Smooth muscle cell of trachea (primary cell): Measurements from ENCODE around the gene KPNA5. TPM values are rescaled to one million over a fixed set of nuclear protein-coding genes. Genes with fewer than 3 reads are reported as not detected.

Experiments used
- total RNA-seq: library from RNA; depleted of rRNA; stranded (reverse); fragments of >200 nt; gene quantifications from 2 replicates; pipeline ENCODE4 v1.2.1, GENCODE V29; 2014

The KPNA5 gene
- 4.8 and 9.5 TPM in 2 replicates for total RNA-seq

DNA sequence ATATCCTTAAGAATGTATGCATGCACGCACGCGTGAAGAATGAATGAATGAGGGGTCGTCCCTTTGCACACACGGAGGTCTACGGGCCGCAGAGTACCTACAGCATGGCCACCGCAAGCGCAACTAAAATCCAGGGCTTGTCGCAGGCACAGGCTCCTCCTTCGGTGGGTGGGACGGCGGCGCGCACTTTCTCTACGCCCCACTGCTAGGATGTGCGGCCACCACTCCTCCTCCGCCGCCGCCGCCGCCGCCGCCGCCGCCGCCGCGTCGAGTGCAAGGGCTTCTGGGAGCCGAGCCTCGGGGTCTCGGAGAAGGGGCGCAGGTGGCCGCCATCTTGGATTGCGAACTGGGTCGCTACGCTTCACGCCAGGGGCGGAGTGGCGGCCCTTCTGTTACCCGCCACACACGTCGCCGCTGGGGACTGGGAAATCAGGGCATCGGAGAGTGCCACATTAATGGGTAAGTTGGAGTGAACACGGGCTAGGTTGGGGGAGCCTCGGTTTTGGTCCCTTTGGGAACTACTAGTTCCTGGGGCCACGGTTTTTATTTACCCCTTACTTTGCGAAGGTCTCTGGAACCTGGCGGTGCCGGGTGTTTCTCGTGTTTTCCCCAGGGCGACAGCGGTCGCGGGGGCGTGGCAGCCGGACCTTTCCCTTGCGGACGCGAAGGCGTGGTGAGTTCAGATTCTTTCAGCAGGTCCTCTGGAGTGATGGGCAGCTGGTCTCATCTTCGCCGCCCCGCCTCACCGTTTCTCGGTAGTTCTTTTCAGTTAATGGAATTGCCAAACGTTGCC is at the start of gene KPNA5:
KPNA5 (plus strand) TSS at position 332 of the 793 bp plus-strand sequence; CDS start at position 456, 124 bp downstream.

DNA sequence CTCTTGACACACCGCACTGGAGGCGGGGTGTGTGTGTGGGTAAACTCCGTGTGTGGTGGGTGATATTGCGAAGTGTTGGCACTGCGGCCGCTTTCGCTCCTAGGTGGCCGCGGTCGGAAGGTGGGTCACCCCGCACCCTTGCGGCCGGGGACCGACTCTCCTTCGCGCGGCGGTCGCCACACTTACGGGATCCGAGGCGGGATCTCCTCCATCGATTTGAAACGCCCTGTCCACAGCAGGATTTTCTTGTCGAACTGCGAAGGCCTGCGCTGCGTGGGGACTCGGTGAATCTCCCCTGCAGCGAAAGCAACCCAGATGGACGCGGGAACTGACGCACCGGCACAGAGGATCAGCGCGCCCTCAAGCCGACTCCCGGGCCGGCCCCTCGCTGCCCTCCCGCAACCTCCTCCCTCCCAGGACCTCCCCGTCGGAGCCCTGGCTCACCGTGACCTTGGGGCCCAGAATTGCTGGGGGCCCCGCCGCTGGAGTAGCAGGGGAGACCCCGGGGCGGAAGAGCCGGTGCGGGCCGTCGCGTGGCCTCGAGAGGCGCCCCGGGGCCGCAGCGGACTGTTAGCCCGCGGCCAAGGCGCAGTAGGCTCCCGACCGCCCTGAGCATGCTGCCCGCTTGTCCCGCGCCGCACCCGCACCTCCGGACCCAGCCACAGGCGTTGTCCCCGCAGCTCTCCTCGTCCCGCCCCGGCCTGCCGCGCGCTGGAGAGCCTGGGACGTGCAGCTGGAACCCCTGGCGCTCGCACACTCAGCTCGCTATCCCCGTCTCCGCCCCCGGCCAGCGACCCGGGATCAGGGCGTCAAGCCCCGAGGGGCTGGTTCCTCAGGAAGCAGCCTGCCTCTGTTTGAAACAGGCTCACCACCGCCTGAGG is 84.2 kb downstream of the KPNA5 start, which contains the start of gene FAM162B:
FAM162B (minus strand) TSS at position 759 of the 881 bp plus-strand sequence; CDS start at position 616, 143 bp downstream.

Other genes starting within 250 kb of the KPNA5 start
- gene CALHM6, start 219.8 kb upstream of the KPNA5 start, total RNA-seq = 0.33 and 0.44 TPM in 2 replicates
- 5.5 and 6.3 TPM in 2 replicates for gene CALHM5, start 169.6 kb upstream of the KPNA5 start, total RNA-seq
- gene TRAPPC3L, start 135.5 kb upstream of the KPNA5 start, total RNA-seq = 0.15 and 0.17 TPM in 2 replicates
- not detected in 2 replicates for gene CALHM4, start 127.5 kb upstream of the KPNA5 start, total RNA-seq
- 19.2 and 31.6 TPM in 2 replicates for gene RWDD1, start 109.7 kb upstream of the KPNA5 start, total RNA-seq
- gene RSPH4A, start 64.7 kb upstream of the KPNA5 start, total RNA-seq = 0.15 and 0.17 TPM in 2 replicates
- gene ZUP1, start 12.4 kb upstream of the KPNA5 start, total RNA-seq = 11.1 and 15.0 TPM in 2 replicates
- gene FAM162B, start 84.5 kb downstream of the KPNA5 start, total RNA-seq = 0.33 and 1.0 TPM in 2 replicates
- gene GPRC6A, start 147.9 kb downstream of the KPNA5 start, total RNA-seq = not detected in 2 replicates
- not detected in 2 replicates for gene RFX6, start 196.0 kb downstream of the KPNA5 start, total RNA-seq